Parathyroid adenoma (tissue), 2 donors: ENCODE results near the gene MCHR1.

ENCODE experiments used
- H2AFZ ChIP-seq: fragments of 300-600 bp; sonication (generic); one replicate; pipeline ENCODE4 v1.7.0; 2017; ENCODE audit warnings: antibody characterized with exemption, mild to moderate bottlenecking
- H3K27ac ChIP-seq: fragments of 300-600 bp; sonication (generic); one replicate; pipeline ENCODE4 v1.7.0; 2017
- H3K27me3 ChIP-seq: fragments of 300-600 bp; sonication (generic); one replicate; pipeline ENCODE4 v1.7.0; 2017; ENCODE audit warnings: low read length; ENCODE audit not compliant: control insufficient read depth, insufficient read depth
- H3K36me3 ChIP-seq: fragments of 300-600 bp; sonication (generic); one replicate; pipeline ENCODE4 v1.7.0; 2017; ENCODE audit warnings: low read length; ENCODE audit not compliant: control insufficient read depth, insufficient read depth
- H3K4me1 ChIP-seq: fragments of 300-600 bp; sonication (generic); one replicate; pipeline ENCODE4 v1.7.0; 2017; ENCODE audit warnings: control low read depth
- H3K4me2 ChIP-seq: fragments of 300-600 bp; sonication (generic); one replicate; pipeline ENCODE4 v1.7.0; 2017; ENCODE audit warnings: low read length
- H3K4me3 ChIP-seq: fragments of 300-600 bp; sonication (generic); one replicate; pipeline ENCODE4 v1.7.0; 2017; ENCODE audit warnings: low read depth, low read length
- H3K79me2 ChIP-seq: fragments of 300-600 bp; sonication (generic); one replicate; pipeline ENCODE4 v1.7.0; 2017; ENCODE audit warnings: control low read depth
- H3K9ac ChIP-seq: fragments of 300-600 bp; sonication (generic); one replicate; pipeline ENCODE4 v1.7.0; 2017; ENCODE audit warnings: mild to moderate bottlenecking
- H3K9me3 ChIP-seq: fragments of 300-600 bp; sonication (generic); one replicate; pipeline ENCODE4 v1.7.0; 2017; ENCODE audit warnings: low read length; ENCODE audit not compliant: control insufficient read depth
- CTCF ChIP-seq: fragments of 300-600 bp; sonication (generic); IDR thresholded peaks from one replicate; pipeline ENCODE4 v1.7.0; 2017; ENCODE audit warnings: antibody characterized with exemption, mild to moderate bottlenecking
- donor health status: primary hyperparathyroidism.

Gene MCHR1

GRCh38 chr22:40690370-40690769, 11.1 kb downstream of the MCHR1 start:
- no peak for TF ChIP-seq CTCF

GRCh38 chr22:40691532-40691931, 12.2 kb downstream of the MCHR1 start:
- H2AFZ ChIP-seq, result no peak overlapping the region
- no peak overlapping the region for H3K4me3 ChIP-seq
- no peak overlapping the region for H3K4me2 ChIP-seq
- H3K79me2 ChIP-seq, result no peaks in the 10 kb centered on the region
- H3K27ac ChIP-seq, result no peak overlapping the region
- H3K9me3 ChIP-seq, result no peaks in the 10 kb centered on the region
- no peak for TF ChIP-seq CTCF
- H3K27me3 ChIP-seq, result no peaks in the 10 kb centered on the region
- no peak overlapping the region for H3K9ac ChIP-seq
- H3K36me3 ChIP-seq, result no peaks in the 10 kb centered on the region
- no peaks in the 10 kb centered on the region for H3K4me1 ChIP-seq

More at GRCh38 chr22:40690370-40690769, 11.1 kb downstream of the MCHR1 start:
- no peak overlapping the region for H3K9ac ChIP-seq
- H3K4me3 ChIP-seq, result no peak overlapping the region
- no peak overlapping the region for H2AFZ ChIP-seq
- H3K36me3 ChIP-seq, result no peaks in the 10 kb centered on the region
- no peaks in the 10 kb centered on the region for H3K4me1 ChIP-seq
- H3K9me3 ChIP-seq, result no peaks in the 10 kb centered on the region
- no peaks in the 10 kb centered on the region for H3K79me2 ChIP-seq
- H3K4me2 ChIP-seq, result no peak overlapping the region
- H3K27ac ChIP-seq, result no peak overlapping the region
- H3K27me3 ChIP-seq, result no peaks in the 10 kb centered on the region

GRCh38 chr22:40694411-40694810, 15.1 kb downstream of the MCHR1 start:
- Histone ChIP-seq H3K4me2 (no peak overlapping the region), H3K9ac (no peak overlapping the region), H3K79me2 (no peaks in the 10 kb centered on the region), H2AFZ (no peak overlapping the region), H3K27me3 (no peaks in the 10 kb centered on the region), H3K36me3 (no peaks in the 10 kb centered on the region), H3K9me3 (no peaks in the 10 kb centered on the region), H3K4me1 (no peaks in the 10 kb centered on the region), H3K27ac (no peak overlapping the region), H3K4me3 (no peak overlapping the region)
- TF ChIP-seq CTCF, result no peak

GRCh38 chr22:40701274-40701673, 22.0 kb downstream of the MCHR1 start:
- no peak overlapping the region for H3K9ac ChIP-seq
- H3K27me3 ChIP-seq, result no peaks in the 10 kb centered on the region
- no peaks in the 10 kb centered on the region for H3K4me1 ChIP-seq

More at GRCh38 chr22:40701274-40701673, 22.0 kb downstream of the MCHR1 start:
- H3K4me3 ChIP-seq, result no peak overlapping the region
- TF ChIP-seq CTCF, result no peak
- H3K27ac ChIP-seq, result no peak overlapping the region
- no peaks in the 10 kb centered on the region for H3K79me2 ChIP-seq
- H3K4me2 ChIP-seq, result no peak overlapping the region
- no peaks in the 10 kb centered on the region for H3K9me3 ChIP-seq
- no peaks in the 10 kb centered on the region for H3K36me3 ChIP-seq
- no peak overlapping the region for H2AFZ ChIP-seq
